T-helper 1 cell (primary cell): ENCODE results near the gene RNF167.
A peak's percentile ranks its signal among the peaks of the same experiment; 100 is the strongest.

Experiments
- DNase-seq, 5 donors: peaks; one replicate each; pipeline ENCODE4 v3.0.0-alpha.2; 2012 to 2020

RNF167 gene

GRCh38 chr17:4958102-4958501 lies 18.0 kb downstream of the RNF167 start:
- DNase-seq: no peak

- DNase-seq: no peak
Measured at GRCh38 chr17:4959261-4959965, 19.3 kb downstream of the RNF167 start.

GRCh38 chr17:4960279-4960922 lies 20.3 kb downstream of the RNF167 start:
- no peak for DNase-seq

- no peak for DNase-seq
Measured at GRCh38 chr17:4965311-4965986, 25.4 kb downstream of the RNF167 start.

GRCh38 chr17:4966844-4967538 lies 26.9 kb downstream of the RNF167 start:
- peak; percentile 88 to 99 (median 92) for DNase-seq

- peak; percentile 86 to 97 (median 89) for DNase-seq
Measured at GRCh38 chr17:4967539-4968485, 27.7 kb downstream of the RNF167 start, which contains the start of gene SPAG7. Gene SPAG7, minus strand, starts transcription at chr17:4967817. Its CDS starts 13 bp downstream, at chr17:4967804.

- DNase-seq: no peak
Measured at GRCh38 chr17:4968486-4969046, 28.5 kb downstream of the RNF167 start.

GRCh38 chr17:4969047-4969550 lies 29.0 kb downstream of the RNF167 start:
- peak in 1 of 5 donors; percentile 84 for DNase-seq

GRCh38 chr17:4969551-4970173 lies 29.6 kb downstream of the RNF167 start:
- DNase-seq: no peak

- no peak for DNase-seq
Measured at GRCh38 chr17:4970273-4970672, 30.2 kb downstream of the RNF167 start.

- DNase-seq: no peak
Measured at GRCh38 chr17:4971826-4972225, 31.8 kb downstream of the RNF167 start.

GRCh38 chr17:4972322-4972721 lies 32.3 kb downstream of the RNF167 start:
- DNase-seq: no peak

GRCh38 chr17:4972752-4973151 lies 32.7 kb downstream of the RNF167 start:
- no peak for DNase-seq

GRCh38 chr17:4973256-4974114 lies 33.4 kb downstream of the RNF167 start:
- DNase-seq: no peak

- DNase-seq: no peak
Measured at GRCh38 chr17:4974115-4974670, 34.1 kb downstream of the RNF167 start.

GRCh38 chr17:4978726-4979125 lies 38.7 kb downstream of the RNF167 start:
- no peak for DNase-seq

- peak in 2 of 5 donors; percentile 46 to 69 for DNase-seq
Measured at GRCh38 chr17:4980644-4981216, 40.7 kb downstream of the RNF167 start.

- DNase-seq: no peak
Measured at GRCh38 chr17:4982305-4982704, 42.2 kb downstream of the RNF167 start.

GRCh38 chr17:4986403-4986802 lies 46.3 kb downstream of the RNF167 start:
- peak in 1 of 5 donors; percentile 38 for DNase-seq
